ENCODE data around the gene SIGLEC10.

GRCh38 chr19:51417107-51417809 lies at the start of gene SIGLEC10:
- TF ChIP-seq CTCF (IDR thresholded peaks at IDR 0.05) (no peak), HDAC2 (IDR thresholded peaks at IDR 0.05) (no peak)
